GM23338 (cell line): ENCODE measurements around the gene XRCC6. TPM values are rescaled to one million over a fixed set of nuclear protein-coding genes. Genes with fewer than 3 reads are reported as not detected.
"Not testable (repeated sequence)": the region's sequence is repeated elsewhere in the genome, so short reads cannot be mapped to it uniquely, and the experiment has no call there.

Experiments
- ATAC-seq: fragments of 200-7000 bp; cut with Tn5 transposase; 3 replicates; pipeline ENCODE4 v1.9.1; 2020
- DNase-seq: peaks from one replicate; pipeline ENCODE4 v3.0.0-alpha.2; 2015; ENCODE audit warnings: low spot score
- H2AFZ ChIP-seq: fragments of 200-600 bp; sonication (generic); 2 replicates; pipeline ENCODE4 v1.8.0; 2016; ENCODE audit warnings: antibody characterized with exemption, mild to moderate bottlenecking, moderate library complexity
- H3F3A ChIP-seq: fragments of 200-600 bp; sonication (generic); replicated peaks from 2 replicates; pipeline ENCODE4 v1.8.0; 2017; ENCODE audit warnings: antibody characterized with exemption, mixed run types, low read depth
- H3K27ac ChIP-seq: fragments of 200-600 bp; sonication (generic); 2 replicates; pipeline ENCODE4 v1.6.1; 2016; ENCODE audit warnings: low read depth
- H3K27me3 ChIP-seq: fragments of 200-600 bp; sonication (generic); 2 replicates; pipeline ENCODE4 v1.8.0; 2016; ENCODE audit warnings: mild to moderate bottlenecking, mixed run types, moderate library complexity; ENCODE audit not compliant: insufficient read depth
- H3K36me3 ChIP-seq: fragments of 200-600 bp; sonication (generic); 2 replicates; pipeline ENCODE4 v1.8.0; 2016; ENCODE audit warnings: mild to moderate bottlenecking; ENCODE audit not compliant: insufficient read depth
- H3K4me1 ChIP-seq: fragments of 200-600 bp; sonication (generic); 2 replicates; pipeline ENCODE4 v1.8.0; 2016; ENCODE audit warnings: mild to moderate bottlenecking, moderate library complexity; ENCODE audit not compliant: insufficient read depth
- H3K4me2 ChIP-seq: fragments of 200-600 bp; sonication (generic); 2 replicates; pipeline ENCODE4 v1.7.1; 2017; ENCODE audit warnings: mixed run types
- H3K4me3 ChIP-seq: fragments of 200-600 bp; sonication (generic); 2 replicates; pipeline ENCODE4 v1.6.1; 2016; ENCODE audit warnings: mixed run types
- H3K79me2 ChIP-seq: fragments of 200-600 bp; sonication (generic); replicated peaks from 2 replicates; pipeline ENCODE4 v1.8.0; 2017; ENCODE audit warnings: mild to moderate bottlenecking; ENCODE audit not compliant: insufficient read depth
- H3K9me2 ChIP-seq: fragments of 200-600 bp; sonication (generic); 2 replicates; pipeline ENCODE4 v1.8.0; 2017; ENCODE audit not compliant: insufficient read depth
- H4K20me1 ChIP-seq: fragments of 200-600 bp; sonication (generic); replicated peaks from 2 replicates; pipeline ENCODE4 v1.8.0; 2017; ENCODE audit warnings: mild to moderate bottlenecking; ENCODE audit not compliant: insufficient read depth
- H3K27ac Mint-ChIP-seq: 2 replicates; pipeline ENCODE4 v1.8.0; 2020; ENCODE audit warnings: inconsistent platforms, mild to moderate bottlenecking, moderate library complexity, mixed read lengths
- H3K27me3 Mint-ChIP-seq: 3 replicates; pipeline ENCODE4 v1.8.0; 2022; ENCODE audit warnings: low read depth, mild to moderate bottlenecking, moderate library complexity, mixed read lengths, inconsistent platforms; ENCODE audit not compliant: insufficient read depth, poor library complexity
- H3K36me3 Mint-ChIP-seq: 3 replicates; pipeline ENCODE4 v1.8.0; 2021; ENCODE audit warnings: low read depth, mild to moderate bottlenecking, inconsistent platforms, moderate library complexity, mixed read lengths
- H3K4me1 Mint-ChIP-seq: 3 replicates; pipeline ENCODE4 v1.8.0; 2020; ENCODE audit warnings: mild to moderate bottlenecking, inconsistent platforms, mixed read lengths
- H3K4me3 Mint-ChIP-seq: 3 replicates; pipeline ENCODE4 v1.8.0; 2021; ENCODE audit warnings: moderate library complexity, mild to moderate bottlenecking, inconsistent platforms, mixed read lengths
- H3K9me3 Mint-ChIP-seq: 3 replicates; pipeline ENCODE4 v1.8.0; 2020; ENCODE audit warnings: moderate library complexity, mild to moderate bottlenecking, inconsistent platforms, mixed read lengths
- CREB1 ChIP-seq: fragments of 250-450 bp; sonication (Bioruptor Pico); IDR thresholded peaks from 2 replicates; pipeline ENCODE4 v1.5.0; 2020; ENCODE audit warnings: low read depth, mild to moderate bottlenecking, moderate library complexity
- NANOG ChIP-seq: IDR thresholded peaks from 2 replicates; pipeline ENCODE4 v1.6.1; 2016; ENCODE audit warnings: antibody characterized with exemption, borderline replicate concordance
- STAT1 ChIP-seq: IDR thresholded peaks from one replicate; pipeline ENCODE4 v1.6.1; 2016; ENCODE audit warnings: antibody characterized with exemption; ENCODE audit not compliant: unreplicated experiment
- ZNF462 ChIP-seq: fragments of 250-450 bp; sonication (Bioruptor Pico); IDR thresholded peaks from 2 replicates; pipeline ENCODE4 v1.5.0; 2020; ENCODE audit warnings: mild to moderate bottlenecking, moderate library complexity
- polyA plus RNA-seq: library from polyadenylated mRNA; unstranded; fragments of >200 nt; fragmentation: Nextera tagmentation; extraction: Ambion mirVana; gene quantifications from 2 replicates; pipeline ENCODE4 v1.2.1, GENCODE V29; 2016
- total RNA-seq: library from RNA; depleted of rRNA; stranded (reverse); fragments of >200 nt; shearing (Covaris generic); gene quantifications from 2 replicates; pipeline ENCODE4 v1.2.3, GENCODE V29; 2014

XRCC6 gene
- total and polyA plus RNA-seq, 2 experiments from 2014 or later: 351 to 498 TPM

GRCh38 chr22:41661713-41662112, 40.6 kb downstream of the XRCC6 start (continued):
- TF ChIP-seq ZNF462 (CRISPR knock-in tag): no peak

GRCh38 chr22:41663594-41663993, 42.5 kb downstream of the XRCC6 start:
- H3K27ac ChIP-seq: peak overlapping the region; percentile 56
- H3K27me3 ChIP-seq, H3K4me2 ChIP-seq, DNase-seq, H2AFZ ChIP-seq, H3K4me3 ChIP-seq, H3K79me2 ChIP-seq, H3K9me3 Mint-ChIP-seq, H3K27ac Mint-ChIP-seq, H3K4me1 Mint-ChIP-seq, ATAC-seq, H3K4me3 Mint-ChIP-seq, H3K9me2 ChIP-seq: not testable (repeated sequence)
- H3K36me3 Mint-ChIP-seq: peaks cover 61% of the 10 kb centered on the region
- peaks cover 17% of the 10 kb centered on the region for H4K20me1 ChIP-seq
- H3K36me3 ChIP-seq: peaks cover 47% of the 10 kb centered on the region
- H3K4me1 ChIP-seq: peaks cover 14% of the 10 kb centered on the region
- peaks cover 13% of the 10 kb centered on the region for H3K27me3 Mint-ChIP-seq
- peaks cover 43% of the 10 kb centered on the region for H3F3A ChIP-seq

- Histone ChIP-seq H3K4me2 (no peak overlapping the region), H3K27ac (peak overlapping the region; percentile 56), H2AFZ (no peak overlapping the region), H3F3A (peaks cover 38% of the 10 kb centered on the region), H3K9me2 (no peaks in the 10 kb centered on the region), H3K27me3 (no peaks in the 10 kb centered on the region), H3K36me3 (peaks cover 42% of the 10 kb centered on the region), H3K4me1 (peaks cover 14% of the 10 kb centered on the region), H3K79me2 (0 out of 2 replicates have a peak, but pooled peaks cover 3% of the 10 kb centered on the region), H4K20me1 (peaks cover 17% of the 10 kb centered on the region), H3K4me3 (no peak overlapping the region)
- Mint-ChIP-seq H3K36me3 (peaks cover 52% of the 10 kb centered on the region), H3K9me3 (no peaks in the 10 kb centered on the region), H3K4me3 (no peak overlapping the region), H3K4me1 (peaks cover 12% of the 10 kb centered on the region), H3K27ac (no peak overlapping the region), H3K27me3 (peaks cover 17% of the 10 kb centered on the region)
- ATAC-seq (no peak), DNase-seq (no peak)
- no peak for TF ChIP-seq ZNF462 (CRISPR knock-in tag)
- no peak for TF ChIP-seq STAT1
- TF ChIP-seq CREB1 (CRISPR knock-in tag): no peak
- TF ChIP-seq NANOG: no peak
These were observed 43.4 kb downstream of the XRCC6 start for GRCh38 chr22:41664490-41664889.
